GM21576 (cell line): ENCODE results near the gene ALDH1A1.
"Not testable (repeated sequence)": the region's sequence is repeated elsewhere in the genome, so short reads cannot be mapped to it uniquely, and the experiment has no call there.

ENCODE experiments used
- ATAC-seq: cut with Tn5 transposase; IDR thresholded peaks from one replicate; pipeline ENCODE4 v1.9.1; 2021; ENCODE audit warnings: mild to moderate bottlenecking, moderate library complexity; ENCODE audit not compliant: unreplicated experiment

ALDH1A1 gene

DNA sequence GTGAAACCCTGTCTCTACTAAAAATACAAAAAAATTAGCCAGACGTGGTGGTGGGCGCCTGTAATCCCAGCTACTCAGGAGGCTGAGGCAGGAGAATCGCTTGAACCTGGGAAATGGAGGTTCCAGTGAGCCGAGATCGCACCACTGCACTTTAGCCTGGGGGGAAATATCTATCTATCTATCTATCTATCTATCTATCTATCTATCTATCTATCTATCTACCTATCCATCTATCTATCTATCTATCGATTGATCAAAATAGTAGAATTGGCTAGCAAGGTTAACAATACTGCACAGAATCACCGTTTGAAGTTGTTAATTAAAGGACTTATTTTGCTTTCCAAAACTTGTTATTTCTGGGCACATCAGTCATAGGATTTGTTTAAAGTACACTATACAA, 90.1 kb downstream of the ALDH1A1 start:
- not testable (repeated sequence) for ATAC-seq

DNA sequence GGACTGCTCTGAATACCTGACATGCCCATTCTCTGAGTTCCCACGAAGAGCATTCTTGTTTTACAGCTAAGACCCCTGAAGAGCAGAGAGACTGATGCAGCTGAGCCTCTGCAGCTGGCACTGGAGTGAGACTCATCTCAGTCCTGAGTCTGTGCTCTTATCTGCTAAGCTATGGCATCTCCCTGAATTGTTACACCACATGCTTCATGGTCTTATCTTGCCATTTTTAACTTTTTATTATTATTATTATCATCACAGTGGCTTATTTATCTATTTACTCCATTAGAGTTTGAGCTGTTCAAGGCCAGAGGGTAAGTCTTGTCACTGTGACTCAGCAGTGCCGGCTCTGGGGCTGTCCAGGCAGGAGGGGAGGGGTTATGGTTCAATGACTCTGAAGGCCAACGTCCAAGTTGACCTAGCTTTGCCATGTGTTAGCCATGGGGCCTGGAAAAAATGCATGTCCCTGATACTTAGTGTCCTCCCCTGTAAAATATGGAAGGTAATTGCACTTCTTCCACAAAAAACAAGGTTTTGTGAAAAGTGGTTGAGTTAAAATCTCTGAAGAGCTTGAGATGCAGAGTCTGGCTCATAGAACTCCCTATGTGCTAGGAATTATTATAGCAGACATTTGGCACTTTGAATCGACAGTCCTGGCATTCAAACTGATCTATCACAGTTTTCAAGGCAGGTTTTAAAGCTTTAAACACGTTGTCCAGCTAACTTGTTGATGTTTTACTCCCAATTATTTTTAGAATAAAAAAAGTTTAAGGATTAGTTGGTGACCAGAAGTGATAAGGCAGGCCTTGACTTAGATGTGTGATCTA, 94.6 kb downstream of the ALDH1A1 start:
- ATAC-seq: no peak

DNA sequence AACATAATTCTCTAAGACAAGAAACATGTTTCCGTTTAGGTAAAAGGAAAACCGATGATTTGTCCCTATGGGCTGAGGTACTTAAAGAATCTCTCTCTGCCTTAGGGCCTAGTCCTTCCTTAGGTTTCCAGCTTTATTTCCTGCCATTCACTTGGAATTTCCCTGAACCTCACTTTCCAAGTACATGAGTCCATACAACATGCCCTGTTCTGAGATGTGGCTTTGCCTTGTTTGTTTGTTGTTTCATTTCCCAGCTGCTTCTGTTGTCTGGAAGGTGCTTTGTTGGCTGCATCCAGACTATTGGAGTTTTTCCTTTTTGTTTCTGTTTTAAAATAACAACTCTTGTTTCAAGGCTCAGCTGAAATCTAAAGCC, 95.2 kb downstream of the ALDH1A1 start:
- no peak for ATAC-seq

DNA sequence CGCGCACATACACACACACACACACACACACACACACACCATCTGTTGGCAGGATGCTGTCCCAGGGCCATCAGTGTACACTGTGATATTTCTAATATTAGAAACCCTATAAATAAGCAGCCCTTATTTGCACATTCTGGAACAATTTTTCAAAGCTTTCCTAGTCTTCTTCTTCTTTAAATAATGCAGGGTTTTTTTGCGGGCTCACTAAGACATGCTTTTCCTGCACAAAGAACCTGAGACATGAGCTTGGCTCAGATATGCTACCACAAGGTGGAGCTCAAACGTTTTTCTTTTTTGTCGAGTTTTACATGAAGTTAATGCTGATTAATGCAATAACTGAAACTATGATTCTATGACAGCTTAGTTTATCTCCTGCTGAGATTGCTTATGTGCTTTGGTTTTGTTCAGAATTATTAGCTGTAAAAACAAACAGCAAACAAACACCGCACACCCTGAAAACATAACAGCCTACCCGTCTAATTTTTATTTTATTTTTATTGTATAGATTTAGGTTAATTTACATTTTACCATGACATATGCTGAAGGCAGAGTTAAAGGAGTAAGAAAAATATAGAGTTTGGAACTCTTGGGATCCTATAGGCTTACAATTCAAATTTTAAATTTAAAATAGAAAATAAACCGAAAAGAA, 95.8 kb downstream of the ALDH1A1 start:
- no peak for ATAC-seq

DNA sequence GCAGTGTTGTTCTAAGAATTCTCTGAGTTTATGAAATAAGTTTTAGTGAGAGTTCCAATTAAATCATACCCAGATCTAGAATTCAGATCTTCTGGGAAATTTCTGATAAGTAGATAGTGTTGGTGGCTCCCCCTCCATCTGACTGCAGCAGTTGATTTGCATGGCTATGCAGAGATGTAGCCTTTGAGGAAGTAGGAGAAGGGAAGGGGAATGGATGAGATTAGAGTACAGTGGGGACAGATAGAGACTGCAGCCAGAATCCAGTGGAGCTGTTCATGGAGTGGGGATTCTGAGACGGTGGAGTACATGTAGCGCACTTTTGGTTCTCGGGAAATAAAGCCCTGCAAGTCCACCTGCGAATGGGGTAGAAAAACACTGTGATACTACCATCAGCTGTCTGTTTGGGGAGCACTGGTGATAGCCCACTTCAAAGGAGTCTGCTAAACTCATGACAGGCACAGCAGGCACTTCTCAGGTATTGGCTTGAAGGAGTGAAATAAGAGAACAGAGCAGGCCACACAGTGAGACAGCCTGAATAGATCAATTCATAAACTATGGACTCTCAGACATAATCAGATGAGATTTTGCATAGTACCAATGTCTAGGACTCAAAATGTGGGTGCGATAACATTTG, 96.8 kb downstream of the ALDH1A1 start:
- no peak for ATAC-seq

DNA sequence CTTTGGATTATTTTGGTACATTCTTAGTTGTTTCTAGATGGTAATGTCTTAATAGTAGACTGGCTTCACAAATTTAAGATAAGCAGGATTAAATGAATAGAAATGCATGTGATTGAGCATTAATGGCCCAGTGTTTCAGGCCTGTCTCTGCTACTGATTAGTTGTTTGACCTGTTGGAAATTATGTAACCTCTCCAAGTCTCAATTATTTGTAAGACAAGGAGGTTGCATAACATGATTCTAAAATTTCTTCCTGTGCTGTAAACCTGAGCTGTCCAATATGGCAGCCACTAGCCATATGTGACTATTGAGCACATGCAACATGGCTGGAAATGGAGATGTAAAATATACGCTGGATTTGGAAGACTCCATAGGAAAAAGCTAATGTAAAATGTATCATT, 97.5 kb downstream of the ALDH1A1 start:
- ATAC-seq: no peak
